HepG2 (cell line): Measurements from ENCODE around the gene MMP10. TPM values are rescaled to one million over a fixed set of nuclear protein-coding genes. Genes with fewer than 3 reads are reported as not detected.

ENCODE experiments used
- ATAC-seq: fragments of 200-7000 bp; cut with Tn5 transposase; 3 replicates; pipeline ENCODE4 v1.9.1; 2020; ENCODE audit warnings: mild to moderate bottlenecking, moderate library complexity
- BruUV-seq: library from RNA; stranded (reverse); fragments of 400-500 nt; replicated peaks from 2 replicates; lab custom pipeline; 2021; lab: Mats Ljungman, UMichigan
- CTCF ChIA-PET: fragments of 300-600 bp; formaldehyde crosslinking; extraction: SDS; loops from one replicate; lab custom pipeline; 2021; ENCODE audit warnings: low total read pairs, inconsistent platforms, low intra/inter-chr PET ratio; lab: Yijun Ruan, JAX
- POLR2A ChIA-PET: fragments of 350-600 bp; sonication (Branson Sonifier 250); formaldehyde crosslinking; loops from one replicate; lab custom pipeline; 2020; ENCODE audit warnings: antibody characterized with exemption, inconsistent platforms; lab: Yijun Ruan, JAX
- DNase-seq: peaks from one replicate; pipeline ENCODE4 v3.0.0-alpha.2; 2015; ENCODE audit warnings: low spot score
- FAIRE-seq: peaks from 3 replicates; lab custom pipeline; 2011; peaks lifted over from hg19 to GRCh38; lab: Jason Lieb, UNC
- H2AFZ ChIP-seq: one replicate; pipeline ENCODE4 v1.6.1; 2011; ENCODE audit warnings: low read length, inconsistent platforms
- H3K27ac ChIP-seq: fragments of 300-600 bp; 3 replicates; pipeline ENCODE4 v1.8.0; 2011; ENCODE audit warnings: mixed run types, mild to moderate bottlenecking, mixed read lengths, low read length, inconsistent platforms; ENCODE audit not compliant: insufficient read depth; ENCODE audit errors: extremely low read length
- H3K27me3 ChIP-seq, 2 experiments: fragments of 200-600 bp in 1 of 2; 2 replicates in 1 of 2; 3 replicates in 1 of 2; pipeline versions ENCODE4 v1.6.0 to v1.8.0; 2011; ENCODE audit warnings: low read length in 2 of 2, mild to moderate bottlenecking in 2 of 2, moderate library complexity in 2 of 2, inconsistent platforms in 1 of 2; ENCODE audit not compliant: insufficient read depth in 2 of 2, control insufficient read depth in 1 of 2
- H3K36me3 ChIP-seq, 2 experiments: fragments of 200-600 bp in 1 of 2; replicated peaks in 1 of 2; 2 replicates in 1 of 2; 3 replicates in 1 of 2; pipeline versions ENCODE4 v1.5.1 to v1.8.0; 2011; ENCODE audit warnings: low read length in 2 of 2, inconsistent platforms in 1 of 2; ENCODE audit not compliant: insufficient read depth in 2 of 2, control insufficient read depth in 1 of 2
- H3K4me1 ChIP-seq: 2 replicates; pipeline ENCODE4 v1.5.1; 2012; ENCODE audit warnings: low read length, inconsistent platforms; ENCODE audit not compliant: insufficient read depth
- H3K4me2 ChIP-seq: 2 replicates; pipeline ENCODE4 v1.6.0; 2011; ENCODE audit warnings: low read depth, low read length, inconsistent platforms
- H3K4me3 ChIP-seq, 3 experiments: fragments of 200-600 bp in 1 of 3; sonication (generic), shearing (Covaris generic) in 1 of 3; replicated peaks in 1 of 3; 2 replicates each; pipeline ENCODE4 v1.5.1; 2011 to 2016; ENCODE audit warnings: low read length in 3 of 3, inconsistent platforms in 2 of 3, low read depth in 2 of 3, mild to moderate bottlenecking in 2 of 3, control low read depth in 1 of 3, mixed read lengths in 1 of 3; ENCODE audit not compliant: insufficient read depth in 1 of 3
- H3K79me2 ChIP-seq: one replicate; pipeline ENCODE4 v1.6.1; 2011; ENCODE audit warnings: low read length, inconsistent platforms; ENCODE audit not compliant: insufficient read depth
- H3K9ac ChIP-seq: 2 replicates; pipeline ENCODE4 v1.6.0; 2011; ENCODE audit warnings: mild to moderate bottlenecking, low read depth, low read length, inconsistent platforms; ENCODE audit not compliant: insufficient read depth
- H3K9me3 ChIP-seq: 2 replicates; pipeline ENCODE4 v1.5.1; 2012; ENCODE audit warnings: mild to moderate bottlenecking, low read length
- H4K20me1 ChIP-seq: 2 replicates; pipeline ENCODE4 v1.6.0; 2011; ENCODE audit warnings: inconsistent platforms, mild to moderate bottlenecking, low read length, moderate library complexity; ENCODE audit not compliant: insufficient read depth
- ARHGAP35 ChIP-seq: sonication (generic); formaldehyde crosslinking; IDR thresholded peaks from 2 replicates; pipeline ENCODE4 v1.9.0; 2022; ENCODE audit warnings: mild to moderate bottlenecking, inconsistent platforms, moderate library complexity, missing genetic modification reagents, borderline replicate concordance
- ARNTL ChIP-seq: sonication (generic); formaldehyde crosslinking; IDR thresholded peaks from 2 replicates; pipeline ENCODE4 v1.4.0; 2020; ENCODE audit warnings: mild to moderate bottlenecking, missing genetic modification reagents
- BRCA1 ChIP-seq: sonication (generic); formaldehyde crosslinking; IDR thresholded peaks from 2 replicates; pipeline ENCODE4 v1.4.0; 2020; ENCODE audit warnings: missing genetic modification reagents
- CENPT ChIP-seq: sonication (generic); formaldehyde crosslinking; IDR thresholded peaks from 2 replicates; pipeline ENCODE4 v1.8.0; 2022; ENCODE audit warnings: low read depth, mild to moderate bottlenecking, moderate library complexity, missing genetic modification reagents
- SP140L ChIP-seq: sonication (generic); formaldehyde crosslinking; IDR thresholded peaks from 2 replicates; pipeline ENCODE4 v1.4.0; 2020; ENCODE audit warnings: missing genetic modification reagents, borderline replicate concordance
- THYN1 ChIP-seq: sonication (generic); formaldehyde crosslinking; IDR thresholded peaks from 2 replicates; pipeline ENCODE4 v1.8.1; 2023; ENCODE audit warnings: low read depth, mild to moderate bottlenecking, moderate library complexity, missing genetic modification reagents, borderline replicate concordance
- ZNF230 ChIP-seq: sonication (generic); formaldehyde crosslinking; IDR thresholded peaks from 2 replicates; pipeline ENCODE4 v1.4.0; 2020; ENCODE audit warnings: mild to moderate bottlenecking, missing genetic modification reagents
- ZNF570 ChIP-seq: sonication (generic); formaldehyde crosslinking; IDR thresholded peaks from 2 replicates; pipeline ENCODE4 v1.4.0; 2020; ENCODE audit warnings: mild to moderate bottlenecking, missing genetic modification reagents, borderline replicate concordance
- ZNF777 ChIP-seq: sonication (generic); formaldehyde crosslinking; IDR thresholded peaks from 2 replicates; pipeline ENCODE4 v1.4.0; 2020; ENCODE audit warnings: missing genetic modification reagents
- ZNF883 ChIP-seq: sonication (generic); formaldehyde crosslinking; IDR thresholded peaks from 2 replicates; pipeline ENCODE4 v1.5.1; 2020; ENCODE audit warnings: mild to moderate bottlenecking, missing genetic modification reagents; ENCODE audit errors: not compliant biosample characterization
- ZSCAN30 ChIP-seq: sonication (generic); formaldehyde crosslinking; IDR thresholded peaks from 2 replicates; pipeline ENCODE4 v1.5.0; 2020; ENCODE audit warnings: mild to moderate bottlenecking, missing genetic modification reagents
- WGBS: methylation state at CpG from one replicate; pipeline ENCODE4 v1.1.6; 2017; ENCODE audit warnings: low lambda C conversion rate; 5-methylcytosine and 5-hydroxymethylcytosine counted together
- in situ Hi-C: cut with HindIII; loops from 2 replicates; pipeline ENCODE4 v1.10.0; 2017; ENCODE audit warnings: low pct_unique_long_range_greater_than_20kb; ENCODE audit not compliant: extremely low pct_ligation_motif_present
- intact Hi-C: fragments of 100-400 bp; cut with micrococcal nuclease; formaldehyde crosslinking; loops from one replicate; pipeline ENCODE4 v1.10.0; 2022; ENCODE audit not compliant: unreplicated experiment
- polyA plus RNA-seq, 8 experiments: library from polyadenylated mRNA; depleted of rRNA in 3 of 8; stranded (reverse) in 7 of 8; unstranded in 1 of 8; fragments of >200 nt; fragmentation: Illumina TruSeq in 4 of 8; extraction: Trizol in 4 of 8; gene quantifications; 2 replicates each; pipeline versions ENCODE4 v1.2.1 to v1.2.3, GENCODE V29; 2011 to 2016; ENCODE audit warnings: low read depth in 4 of 8, missing spikeins in 1 of 8, mixed read lengths in 1 of 8; ENCODE audit not compliant: insufficient read depth in 1 of 8
- total RNA-seq, 5 experiments: library from RNA; depleted of rRNA; stranded (reverse); fragments of >200 nt; fragmentation: Illumina TruSeq; extraction: Trizol; gene quantifications; 2 replicates each; pipeline ENCODE4 v1.2.3, GENCODE V29; 2016; ENCODE audit warnings: low read depth in 1 of 5
- TF ChIP-seq, protein P1 (sequence below): sonication (generic); formaldehyde crosslinking; IDR thresholded peaks from 2 replicates; pipeline ENCODE4 v1.5.1; 2020; ENCODE audit warnings: mild to moderate bottlenecking, missing genetic modification reagents, borderline replicate concordance
- TF ChIP-seq, protein P2 (sequence below): sonication (generic); formaldehyde crosslinking; IDR thresholded peaks from 2 replicates; pipeline ENCODE4 v1.4.0; 2020; ENCODE audit warnings: missing genetic modification reagents

The MMP10 gene
- total and polyA plus RNA-seq, 2 of the 13 experiments (the other 11 are each of a cell fraction or from before 2014, with no cell fraction given), result 0.03 TPM; not detected in 1

DNA sequence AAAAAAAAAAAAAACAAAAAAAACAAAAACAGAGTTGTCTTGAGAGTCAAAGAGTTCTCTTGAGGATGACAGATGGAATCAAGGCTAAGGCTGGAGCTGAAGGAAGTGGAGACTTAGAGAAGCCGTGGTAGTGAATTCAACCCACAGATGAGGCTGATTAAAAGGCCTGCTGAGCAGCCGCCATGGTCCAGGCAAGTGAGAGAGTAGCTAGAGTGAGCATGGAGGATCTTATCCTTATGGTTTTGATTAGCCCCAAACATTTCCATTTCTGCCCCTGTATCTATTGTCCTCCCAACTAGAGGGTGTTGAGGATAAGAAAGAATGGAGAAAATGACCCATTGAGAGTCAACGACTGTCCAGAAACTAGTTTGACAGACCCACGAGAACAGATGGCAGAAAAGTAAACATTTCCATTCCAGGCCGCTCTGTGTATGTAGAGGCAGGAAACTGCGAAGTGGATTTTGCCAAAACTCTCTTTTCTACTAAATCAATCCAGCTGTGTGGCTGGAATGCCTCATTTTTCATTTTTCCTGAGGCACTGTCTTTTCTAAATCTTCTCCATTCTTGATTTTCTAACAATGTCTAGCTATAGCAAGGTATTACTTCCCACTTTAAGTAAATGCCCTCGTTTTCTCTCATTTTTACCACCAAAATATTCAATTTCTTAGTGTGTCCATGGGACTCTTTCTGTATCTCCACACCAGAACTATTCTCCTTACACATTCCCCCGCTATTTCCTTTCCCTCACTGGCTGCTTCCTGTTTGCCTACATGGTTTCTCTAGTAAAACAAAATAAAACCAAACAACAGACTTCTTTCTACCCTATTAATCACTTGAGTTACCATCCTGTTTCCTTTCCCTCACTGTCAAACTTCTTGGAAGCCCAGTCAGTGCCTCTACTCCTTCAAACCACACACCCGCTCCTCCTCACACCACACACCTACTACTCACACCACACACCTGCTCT is 50.3 kb downstream of the MMP10 start:
- in situ Hi-C loops (loop anchor here (25.0 kb wide), 1 partner anchor 207 kb away; no protein-coding TSS in a partner anchor), intact Hi-C loops (loop anchor here (10.0 kb wide), 1 partner anchor 325 kb away; no protein-coding TSS in a partner anchor)
- BruUV-seq, result no TSS peak
- H4K20me1 ChIP-seq, result no peaks in the 10 kb centered on the region
- no peak overlapping the region for H3K4me3 ChIP-seq
- CTCF ChIA-PET, result no interaction called here
- no peaks in the 10 kb centered on the region for H3K27me3 ChIP-seq
- POLR2A ChIA-PET, result no interaction called here
- H3K9ac ChIP-seq, result no peak overlapping the region
- H2AFZ ChIP-seq, result no peak overlapping the region
- no peaks in the 10 kb centered on the region for H3K9me3 ChIP-seq
- no peak overlapping the region for H3K4me2 ChIP-seq
- no peaks in the 10 kb centered on the region for H3K36me3 ChIP-seq
- no peak for TF ChIP-seq ZNF777 (CRISPR knock-in tag)
- TF ChIP-seq, protein P1, sequence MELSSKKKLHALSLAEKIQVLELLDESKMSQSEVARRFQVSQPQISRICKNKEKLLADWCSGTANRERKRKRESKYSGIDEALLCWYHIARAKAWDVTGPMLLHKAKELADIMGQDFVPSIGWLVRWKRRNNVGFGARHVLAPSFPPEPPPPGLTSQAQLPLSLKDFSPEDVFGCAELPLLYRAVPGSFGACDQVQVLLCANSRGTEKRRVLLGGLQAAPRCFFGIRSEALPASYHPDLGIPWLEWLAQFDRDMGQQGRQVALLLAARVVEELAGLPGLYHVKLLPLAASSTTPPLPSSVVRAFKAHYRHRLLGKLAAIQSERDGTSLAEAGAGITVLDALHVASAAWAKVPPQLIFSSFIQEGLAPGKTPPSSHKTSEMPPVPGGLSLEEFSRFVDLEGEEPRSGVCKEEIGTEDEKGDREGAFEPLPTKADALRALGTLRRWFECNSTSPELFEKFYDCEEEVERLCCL (CRISPR knock-in tag), result no peak
- no peak for TF ChIP-seq SP140L (CRISPR knock-in tag)
- TF ChIP-seq ZNF570 (CRISPR knock-in tag), result no peak
- no peak for FAIRE-seq
- DNase-seq, result no peak
- H3K27ac ChIP-seq, result no peak overlapping the region
- no peak for ATAC-seq
- no peaks in the 10 kb centered on the region for H3K79me2 ChIP-seq
- H3K4me1 ChIP-seq, result no peaks in the 10 kb centered on the region
- 35% methylated on average over 9 of the region's 9 CpGs for WGBS

DNA sequence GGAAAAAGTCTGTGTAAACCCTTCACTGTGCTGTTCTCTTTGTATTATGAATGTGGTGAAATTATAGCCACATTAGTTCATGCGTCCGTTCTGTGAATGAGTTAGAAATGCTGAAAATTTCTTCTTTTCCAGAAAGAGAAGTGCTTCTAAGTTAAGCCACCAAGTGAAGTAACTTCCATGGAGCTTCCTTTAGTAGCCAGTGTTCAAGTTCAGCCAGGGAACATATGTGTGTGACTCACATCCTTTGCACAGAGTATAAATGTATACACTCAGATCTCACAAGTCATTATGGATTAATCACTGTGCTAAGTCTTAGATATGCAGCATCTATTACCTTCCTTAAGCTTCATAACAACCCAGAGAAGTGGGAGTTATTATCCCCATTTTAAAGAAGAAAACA is 52.5 kb downstream of the MMP10 start:
- Histone ChIP-seq H4K20me1 (no peaks in the 10 kb centered on the region), H3K79me2 (no peaks in the 10 kb centered on the region), H3K9ac (no peak overlapping the region), H2AFZ (no peak overlapping the region), H3K27me3 (no peaks in the 10 kb centered on the region), H3K4me1 (no peaks in the 10 kb centered on the region), H3K36me3 (no peaks in the 10 kb centered on the region), H3K27ac (no peak overlapping the region), H3K9me3 (no peaks in the 10 kb centered on the region), H3K4me3 (no peak overlapping the region), H3K4me2 (no peak overlapping the region)
- BruUV-seq, result no TSS peak
- 85% methylated on average over 2 of the region's 2 CpGs for WGBS
- CTCF ChIA-PET, result no interaction called here
- ATAC-seq (no peak), FAIRE-seq (no peak), DNase-seq (no peak)
- intact Hi-C loops (no loop called here), in situ Hi-C loops (loop anchor here (25.0 kb wide), 1 partner anchor 209 kb away; no protein-coding TSS in a partner anchor)
- POLR2A ChIA-PET, result no interaction called here
- TF ChIP-seq, protein P2, sequence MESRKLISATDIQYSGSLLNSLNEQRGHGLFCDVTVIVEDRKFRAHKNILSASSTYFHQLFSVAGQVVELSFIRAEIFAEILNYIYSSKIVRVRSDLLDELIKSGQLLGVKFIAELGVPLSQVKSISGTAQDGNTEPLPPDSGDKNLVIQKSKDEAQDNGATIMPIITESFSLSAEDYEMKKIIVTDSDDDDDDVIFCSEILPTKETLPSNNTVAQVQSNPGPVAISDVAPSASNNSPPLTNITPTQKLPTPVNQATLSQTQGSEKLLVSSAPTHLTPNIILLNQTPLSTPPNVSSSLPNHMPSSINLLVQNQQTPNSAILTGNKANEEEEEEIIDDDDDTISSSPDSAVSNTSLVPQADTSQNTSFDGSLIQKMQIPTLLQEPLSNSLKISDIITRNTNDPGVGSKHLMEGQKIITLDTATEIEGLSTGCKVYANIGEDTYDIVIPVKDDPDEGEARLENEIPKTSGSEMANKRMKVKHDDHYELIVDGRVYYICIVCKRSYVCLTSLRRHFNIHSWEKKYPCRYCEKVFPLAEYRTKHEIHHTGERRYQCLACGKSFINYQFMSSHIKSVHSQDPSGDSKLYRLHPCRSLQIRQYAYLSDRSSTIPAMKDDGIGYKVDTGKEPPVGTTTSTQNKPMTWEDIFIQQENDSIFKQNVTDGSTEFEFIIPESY (CRISPR knock-in tag), result no peak
- TF ChIP-seq ARNTL (CRISPR knock-in tag) (no peak), CENPT (no peak), ARHGAP35 (CRISPR knock-in tag) (no peak), BRCA1 (CRISPR knock-in tag) (no peak), THYN1 (CRISPR knock-in tag) (no peak), ZSCAN30 (no peak), ZNF230 (CRISPR knock-in tag) (no peak), ZNF883 (CRISPR knock-in tag) (no peak)
